Stimulated activated CD4-positive, alpha-beta T cell treated with anti-CD3 and anti-CD28 coated beads, Interleukin-12 subunit alpha, Interleukin-12 subunit beta, amount 100 ng/mL, for 48 hours (primary cell): ENCODE data around the gene FBRSL1.
"Not testable (repeated sequence)": the region's sequence is repeated elsewhere in the genome, so short reads cannot be mapped to it uniquely, and the experiment has no call there.

Source experiments
- DNase-seq, 3 donors: peaks; one replicate each; pipeline ENCODE4 v3.0.0-alpha.2; 2020; ENCODE audit warnings: low read depth in 2 of 3, low spot score in 1 of 3

FBRSL1 gene

GRCh38 chr12:132453361-132454192 is 36.4 kb upstream of the FBRSL1 start:
- no peak for DNase-seq

GRCh38 chr12:132454193-132454932 is 35.6 kb upstream of the FBRSL1 start:
- DNase-seq = no peak

DNA sequence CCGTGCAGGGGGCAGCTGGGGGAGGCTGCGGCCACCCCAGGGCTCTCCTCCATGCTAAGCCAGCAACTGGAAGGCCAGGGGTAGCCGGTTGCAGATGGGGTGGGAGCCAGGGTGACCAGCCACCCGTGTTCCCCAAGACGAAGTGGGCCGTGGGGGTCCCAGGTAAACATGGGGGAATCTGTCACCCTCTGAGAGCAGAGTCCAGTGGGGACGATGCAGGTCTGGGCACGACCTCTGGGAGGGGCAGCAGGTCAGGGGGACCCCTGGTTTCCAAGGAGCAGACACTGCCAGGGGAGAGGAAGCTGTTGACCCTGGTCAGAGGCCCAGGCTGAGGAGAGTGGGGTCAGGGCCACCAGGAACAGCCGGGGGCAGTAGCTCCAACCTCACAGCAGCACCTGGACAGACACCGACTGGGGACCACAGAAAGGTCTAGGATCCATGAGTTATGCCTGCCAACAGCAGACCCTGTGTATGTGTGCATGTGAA is 35.0 kb upstream of the FBRSL1 start:
- DNase-seq = no peak

DNA sequence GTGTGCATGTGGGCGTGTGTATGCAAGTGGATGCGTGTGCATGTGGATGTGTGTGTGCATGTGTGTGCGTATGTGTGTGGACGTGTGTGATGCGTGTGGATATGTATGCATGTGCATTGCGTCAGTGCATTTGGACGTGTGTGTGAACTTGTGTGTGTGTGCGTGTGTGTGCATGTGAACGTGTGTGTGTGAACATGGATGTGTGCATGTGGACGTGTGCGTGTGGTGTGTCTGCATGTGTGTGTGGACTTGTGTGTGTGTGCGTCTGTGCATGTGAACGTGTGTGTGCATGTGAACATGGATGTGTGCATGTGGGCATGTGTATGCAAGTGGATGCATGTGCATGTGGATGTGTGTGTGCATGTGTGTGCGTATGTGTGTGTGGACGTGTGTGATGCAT is 34.4 kb upstream of the FBRSL1 start:
- no peak for DNase-seq

DNA sequence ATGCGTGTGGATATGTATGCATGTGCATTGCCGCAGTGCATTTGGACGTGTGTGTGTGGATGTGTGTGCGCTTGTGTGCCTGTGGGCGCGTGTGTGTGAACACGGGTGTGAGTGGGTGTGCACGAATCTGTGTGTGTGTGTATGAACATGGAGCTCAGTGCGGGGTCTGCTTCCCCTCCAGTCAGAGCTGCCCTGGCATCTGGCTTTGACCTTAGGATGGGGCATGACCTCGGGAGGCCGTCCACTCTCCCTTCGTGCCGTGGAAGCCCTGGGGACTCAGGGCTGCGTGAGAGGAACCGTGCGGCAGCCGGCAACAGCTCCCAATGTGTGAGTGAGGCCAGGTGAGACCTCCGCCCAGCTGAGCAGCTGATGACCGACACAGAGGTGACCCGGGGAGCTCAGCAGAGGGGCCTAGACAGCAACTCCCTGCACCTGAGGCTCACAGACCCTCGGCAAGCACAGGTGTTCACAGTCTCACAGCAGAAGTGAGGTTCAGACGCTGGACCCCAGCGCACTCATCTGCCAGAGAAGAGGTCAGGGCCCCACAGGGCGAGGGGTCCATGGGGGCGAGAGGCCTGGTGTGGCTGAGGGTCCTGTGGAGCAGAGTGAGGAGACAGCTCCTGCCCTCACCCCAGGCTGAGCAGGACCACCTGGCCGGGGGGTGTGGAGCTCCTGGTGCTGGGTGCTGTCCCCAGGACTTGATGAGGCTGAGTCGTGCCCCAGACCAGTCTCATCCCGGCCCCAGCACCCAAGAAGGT is 33.6 kb upstream of the FBRSL1 start:
- DNase-seq = no peak

DNA sequence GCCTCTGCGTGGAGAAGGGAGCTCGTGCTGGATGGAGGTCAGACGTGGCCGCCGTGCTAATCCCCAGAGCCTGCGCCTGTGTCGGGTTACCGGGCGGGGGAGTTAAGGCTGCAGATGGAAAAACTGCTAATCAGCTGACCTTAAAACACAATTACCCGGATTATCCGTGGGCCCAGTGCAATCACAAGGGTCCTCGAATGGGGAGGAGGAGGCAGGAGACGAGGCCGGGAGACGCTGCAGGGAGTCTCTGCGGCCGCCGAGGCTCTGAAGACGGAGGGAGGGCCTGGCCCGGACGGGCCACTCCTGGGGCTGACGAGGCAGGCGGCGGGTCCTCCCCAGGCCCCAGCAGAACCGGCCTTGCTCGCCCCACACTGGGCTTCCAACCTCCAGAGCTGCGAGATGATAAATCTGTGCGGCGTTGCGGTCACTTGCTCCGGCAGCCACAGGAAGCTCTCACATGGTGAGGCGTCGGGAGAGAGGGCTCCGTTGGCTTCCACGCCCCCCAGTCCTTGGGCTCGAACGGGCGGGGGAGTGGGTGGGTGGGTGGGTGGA is 32.9 kb upstream of the FBRSL1 start:
- DNase-seq = no peak

GRCh38 chr12:132458441-132458840 is 31.5 kb upstream of the FBRSL1 start:
- DNase-seq = no peak

- DNase-seq = no peak
Observed at GRCh38 chr12:132458846-132459641, 30.9 kb upstream of the FBRSL1 start.

GRCh38 chr12:132460571-132460970 is 29.4 kb upstream of the FBRSL1 start:
- no peak for DNase-seq

GRCh38 chr12:132461526-132461925 is 28.4 kb upstream of the FBRSL1 start:
- DNase-seq = no peak

DNA sequence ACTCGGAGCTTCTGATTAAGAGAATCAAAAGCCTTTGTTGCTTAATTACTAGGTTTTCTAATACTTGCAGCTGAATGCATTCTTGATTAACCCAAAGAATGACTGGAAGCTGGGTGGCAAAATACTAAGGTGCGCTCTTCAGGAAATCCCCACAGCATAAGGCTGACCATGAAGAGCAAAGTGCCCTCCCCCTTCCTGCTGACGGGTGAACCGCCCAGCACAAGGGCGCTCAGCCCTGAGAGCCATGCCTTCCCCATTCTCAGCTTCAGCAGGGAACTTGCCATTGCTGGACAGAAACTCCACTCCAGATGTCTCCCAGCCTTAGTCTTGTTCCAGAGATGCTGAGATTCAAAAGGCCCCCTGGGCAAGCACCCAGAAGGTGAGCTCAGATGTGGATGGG is 27.2 kb upstream of the FBRSL1 start:
- DNase-seq = no peak

- DNase-seq = not testable (repeated sequence)
Observed at GRCh38 chr12:132463284-132463924, 26.5 kb upstream of the FBRSL1 start.

GRCh38 chr12:132464304-132464703 is 25.6 kb upstream of the FBRSL1 start:
- not testable (repeated sequence) for DNase-seq

- no peak for DNase-seq
Observed at GRCh38 chr12:132464820-132465219, 25.1 kb upstream of the FBRSL1 start.

DNA sequence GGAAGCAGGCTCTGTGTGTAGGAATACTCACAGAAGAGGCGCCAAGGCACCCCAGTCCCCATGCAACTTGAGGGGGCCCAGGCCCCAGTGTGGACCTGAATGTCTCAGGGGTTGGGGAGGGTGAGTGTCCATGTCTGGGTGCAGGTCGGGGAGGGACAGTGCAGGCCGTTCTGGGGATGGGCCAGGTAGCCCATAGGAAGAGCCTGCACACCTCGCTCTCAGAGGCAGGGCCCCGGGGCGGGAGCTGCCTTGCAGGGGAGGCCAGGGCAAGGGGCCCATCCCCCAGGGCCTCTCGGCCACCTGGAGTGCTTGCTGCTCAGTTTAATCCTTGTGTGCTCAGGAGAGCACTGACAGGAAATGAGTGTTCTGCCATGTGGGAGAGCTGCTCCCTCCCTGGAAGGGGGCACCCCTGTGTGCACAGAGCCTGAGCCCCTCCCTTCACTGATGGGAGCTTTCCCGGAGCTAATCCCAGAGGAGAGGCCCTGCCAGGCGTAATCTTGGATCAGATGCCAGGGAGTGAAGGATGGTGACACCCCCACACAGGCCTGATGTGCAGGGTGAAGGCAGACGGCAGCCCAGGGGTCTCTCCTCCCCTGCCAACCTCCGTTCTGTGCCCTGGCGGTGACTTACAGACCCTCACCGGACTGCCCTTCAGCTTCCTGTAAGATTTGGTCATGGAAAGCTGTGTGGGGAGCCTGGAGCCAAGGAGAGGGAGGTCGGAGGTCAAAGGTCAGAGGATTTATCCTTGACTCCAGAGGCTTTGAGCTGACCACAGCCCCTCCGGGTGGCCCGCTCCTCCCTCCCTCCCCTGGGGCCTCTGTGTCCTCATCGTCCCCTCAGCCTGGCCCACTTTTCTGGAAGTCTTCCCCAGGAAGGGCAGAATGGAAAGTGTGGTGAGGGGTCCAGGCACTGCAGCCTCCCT is 24.4 kb upstream of the FBRSL1 start:
- no peak for DNase-seq

- no peak for DNase-seq
Observed at GRCh38 chr12:132466241-132467201, 23.4 kb upstream of the FBRSL1 start.

GRCh38 chr12:132467511-132467910 is 22.4 kb upstream of the FBRSL1 start:
- no peak for DNase-seq

- no peak for DNase-seq
Observed at GRCh38 chr12:132469423-132469822, 20.5 kb upstream of the FBRSL1 start.
